ENCODE data around the gene MADCAM1. TPM values are rescaled to one million over a fixed set of nuclear protein-coding genes. Genes with fewer than 3 reads are reported as not detected.
"Not testable (repeated sequence)": the region's sequence is repeated elsewhere in the genome, so short reads cannot be mapped to it uniquely, and the experiment has no call there.

MADCAM1 gene
- 0.70 TPM in 1 of 2 replicates, not detected in the other for total RNA-seq (2014; rRNA removed; shearing (Covaris generic))

DNA sequence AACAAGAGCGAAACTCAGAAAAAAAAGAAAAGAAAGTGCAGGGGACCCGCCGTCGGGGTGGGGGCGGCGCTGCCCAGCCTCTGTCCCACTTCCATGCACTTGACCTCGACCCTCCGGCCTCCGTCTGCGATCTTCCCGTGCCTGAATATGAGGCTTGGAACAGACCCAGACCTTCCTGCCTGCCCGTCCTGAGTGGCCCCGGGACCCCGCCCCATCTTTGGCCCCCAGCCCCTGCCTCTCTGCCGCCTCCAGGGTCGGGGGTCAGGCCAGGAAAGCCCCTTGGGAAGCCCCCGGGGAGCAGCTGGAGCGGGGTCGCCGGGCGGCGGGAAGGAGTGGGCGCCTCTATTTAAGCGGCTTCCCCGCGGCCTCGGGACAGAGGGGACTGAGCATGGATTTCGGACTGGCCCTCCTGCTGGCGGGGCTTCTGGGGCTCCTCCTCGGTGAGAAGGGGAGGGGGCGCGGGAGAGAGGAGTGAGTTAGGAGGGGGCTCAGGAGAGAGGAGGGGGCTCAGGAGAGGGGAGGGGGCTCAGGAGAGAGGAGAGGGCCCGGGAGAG, at the start of gene MADCAM1:
TSS of gene MADCAM1 (plus strand) at position 375 of the 554 bp plus-strand sequence. CDS start at position 389, 14 bp downstream.
- H3K27me3 ChIP-seq (ENCODE audit: control insufficient read depth, insufficient read depth, low read length): peaks cover 32% of the 10 kb centered on the region
- no peaks in the 10 kb centered on the region for H3K36me3 ChIP-seq (replicated peaks; ENCODE audit: control insufficient read depth, insufficient read depth, low read length)
- peak within 1 kb of the TSS; percentile 53 for H3K4me3 ChIP-seq (ENCODE audit: insufficient read depth, low read depth, low read length)
- peak; percentile 84 for DNase-seq

DNA sequence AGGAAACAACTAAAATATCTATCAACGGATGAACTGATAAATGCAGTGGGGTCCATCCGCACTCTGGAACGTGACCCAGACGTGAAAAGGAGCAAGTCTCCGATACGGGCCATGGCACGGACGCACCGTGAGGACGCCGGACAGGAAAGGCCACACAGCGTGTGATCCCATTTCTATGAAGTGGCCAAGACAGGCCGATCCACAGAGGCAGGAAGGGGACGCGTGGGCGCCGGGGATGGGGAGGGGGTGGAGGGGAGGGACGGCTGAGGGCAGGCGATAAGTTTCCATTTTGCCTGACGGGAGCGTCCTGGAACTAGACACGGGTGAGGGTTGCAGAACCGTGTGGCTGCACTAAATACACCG, 49.2 kb upstream of the MADCAM1 start:
- no peaks in the 10 kb centered on the region for H3K27me3 ChIP-seq (ENCODE audit: control insufficient read depth, insufficient read depth, low read length)
- DNase-seq: peak; percentile 55

DNA sequence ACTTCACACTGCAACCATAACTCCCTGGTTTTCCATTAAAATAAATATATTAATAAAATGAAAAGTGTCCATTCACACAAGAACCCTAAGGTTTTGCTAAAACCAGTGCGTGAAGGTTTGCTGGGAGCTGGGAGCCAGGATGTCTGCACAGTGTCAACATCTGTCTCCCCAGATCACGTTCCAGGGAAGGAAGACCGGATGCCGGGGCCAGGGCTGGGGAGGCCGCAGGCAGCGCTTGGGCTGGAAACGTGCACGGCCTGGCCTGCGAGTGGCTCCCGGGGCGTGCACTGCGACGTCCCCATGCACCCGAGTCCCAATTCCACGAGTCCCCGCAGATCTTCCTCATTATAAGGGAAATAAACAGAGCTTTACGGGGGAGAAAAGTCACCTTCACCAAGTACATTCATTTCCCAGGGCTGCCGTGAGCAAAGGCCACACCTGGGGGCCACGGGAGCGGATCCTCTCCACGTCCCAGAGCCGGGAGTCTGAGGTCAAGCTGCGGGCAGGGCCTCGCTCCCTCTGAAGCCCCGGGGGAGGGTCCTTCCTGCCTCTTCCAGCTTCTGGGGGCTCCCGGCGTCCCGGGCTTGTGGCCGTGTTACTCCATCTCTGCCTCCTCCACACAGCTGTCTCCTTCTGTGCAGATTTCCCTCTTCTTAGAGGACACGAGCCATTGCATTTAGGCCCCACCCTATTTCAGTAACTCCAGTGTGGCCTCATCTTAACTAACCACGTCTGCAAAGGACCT, 48.3 kb upstream of the MADCAM1 start:
- Histone ChIP-seq H3K27me3 (ENCODE audit: control insufficient read depth, insufficient read depth, low read length) (no peaks in the 10 kb centered on the region), H3K4me3 (ENCODE audit: insufficient read depth, low read depth, low read length) (no peak overlapping the region), H3K36me3 (replicated peaks; ENCODE audit: control insufficient read depth, insufficient read depth, low read length) (no peaks in the 10 kb centered on the region)
- peak; percentile 60 for DNase-seq

More for the DNA sequence above, 49.2 kb upstream of the MADCAM1 start:
- no peaks in the 10 kb centered on the region for H3K36me3 ChIP-seq (replicated peaks; ENCODE audit: control insufficient read depth, insufficient read depth, low read length)
- H3K4me3 ChIP-seq (ENCODE audit: insufficient read depth, low read depth, low read length): no peak overlapping the region

DNA sequence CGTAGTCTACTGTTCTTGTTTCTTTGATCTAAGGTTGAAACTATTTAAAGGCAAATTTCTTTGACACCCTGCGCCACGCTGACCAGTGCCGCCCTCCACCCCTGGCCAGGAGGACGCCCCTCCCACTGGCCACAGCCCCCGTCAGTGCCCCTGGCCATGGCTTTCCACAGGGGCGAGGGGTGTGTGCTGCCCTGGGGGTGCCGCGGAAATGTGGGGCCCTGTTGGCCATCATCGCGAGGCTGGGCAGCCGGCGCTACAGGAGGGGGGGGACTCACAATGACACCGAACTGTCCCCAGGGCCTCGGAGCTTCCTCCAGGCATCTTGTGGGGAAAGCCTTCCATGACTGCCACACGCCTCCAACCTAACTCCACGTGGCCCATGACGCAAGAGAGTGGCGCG, 46.4 kb upstream of the MADCAM1 start:
- DNase-seq: peak; percentile 48
- Histone ChIP-seq H3K4me3 (ENCODE audit: insufficient read depth, low read depth, low read length) (no peak overlapping the region), H3K36me3 (replicated peaks; ENCODE audit: control insufficient read depth, insufficient read depth, low read length) (no peaks in the 10 kb centered on the region), H3K27me3 (ENCODE audit: control insufficient read depth, insufficient read depth, low read length) (no peaks in the 10 kb centered on the region)

DNA sequence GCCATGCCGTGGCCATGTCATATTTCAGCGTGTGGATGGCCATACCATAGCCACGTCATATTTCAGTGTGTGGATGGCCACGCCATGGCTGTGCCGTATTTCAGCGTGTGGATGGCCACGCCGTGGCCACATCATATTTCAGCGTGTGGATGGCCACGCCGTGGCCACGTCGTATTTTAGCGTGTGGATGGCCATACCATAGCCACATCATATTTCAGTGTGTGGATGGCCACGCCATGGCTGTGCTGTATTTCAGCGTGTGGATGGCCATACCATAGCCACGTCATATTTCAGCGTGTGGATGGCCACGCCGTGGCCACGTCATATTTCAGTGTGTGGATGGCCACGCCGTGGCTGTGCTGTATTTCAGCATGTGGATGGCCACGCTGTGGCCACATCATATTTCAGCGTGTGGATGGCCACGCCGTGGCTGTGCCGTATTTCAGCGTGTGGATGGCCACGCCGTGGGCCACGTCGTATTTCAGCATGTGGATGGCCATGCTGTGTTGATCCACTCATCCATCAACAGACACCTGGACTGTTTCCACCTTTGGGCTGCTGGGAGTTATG, 45.3 kb upstream of the MADCAM1 start:
- not testable (repeated sequence) for H3K27me3 ChIP-seq (ENCODE audit: control insufficient read depth, insufficient read depth, low read length); H3K4me3 ChIP-seq (ENCODE audit: insufficient read depth, low read depth, low read length); H3K36me3 ChIP-seq (replicated peaks; ENCODE audit: control insufficient read depth, insufficient read depth, low read length)

DNA sequence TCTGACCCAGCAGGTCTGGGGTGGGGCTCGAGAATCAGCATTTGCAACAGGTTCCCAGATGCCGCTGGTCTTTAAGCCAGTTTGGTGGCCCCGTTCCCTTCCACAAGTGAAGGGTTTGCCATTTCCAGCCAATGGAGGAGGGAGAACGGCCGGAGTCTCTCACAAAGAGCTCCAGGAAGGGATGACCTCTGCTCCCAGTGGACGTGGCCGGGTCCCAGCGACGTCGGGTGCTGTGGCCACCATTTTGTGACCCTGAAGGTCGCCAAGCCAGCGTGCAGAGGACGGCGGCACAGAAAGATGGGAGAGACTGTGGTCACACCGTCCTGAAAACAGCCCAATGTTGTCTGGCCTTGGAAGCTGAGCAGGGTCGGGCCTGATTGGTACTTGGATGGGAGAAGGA, 43.5 kb upstream of the MADCAM1 start:
- no peaks in the 10 kb centered on the region for H3K36me3 ChIP-seq (replicated peaks; ENCODE audit: control insufficient read depth, insufficient read depth, low read length)
- H3K27me3 ChIP-seq (ENCODE audit: control insufficient read depth, insufficient read depth, low read length): no peaks in the 10 kb centered on the region
- peak; percentile 37 for DNase-seq
- H3K4me3 ChIP-seq (ENCODE audit: insufficient read depth, low read depth, low read length): no peak overlapping the region

More for the DNA sequence above, 45.3 kb upstream of the MADCAM1 start:
- DNase-seq: not testable (repeated sequence)

DNA sequence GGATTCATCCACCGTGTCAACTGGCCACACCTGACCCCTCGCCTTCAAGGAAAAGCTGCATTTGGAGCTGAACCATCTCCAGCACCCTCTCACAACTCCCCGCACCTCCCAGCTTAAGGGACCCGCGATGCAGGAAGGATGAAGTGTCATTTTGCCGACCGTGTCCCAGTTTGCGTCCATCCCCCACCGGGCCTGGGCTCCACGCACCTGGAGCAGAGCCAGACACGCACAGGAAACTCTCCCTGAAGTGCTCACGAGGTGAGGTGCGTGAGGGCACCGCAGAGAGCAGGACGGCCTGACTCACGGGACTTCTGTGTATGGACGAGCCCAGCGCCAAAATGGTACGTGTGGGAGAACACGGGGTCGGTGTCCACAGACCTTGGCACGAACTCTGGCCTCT, 42.7 kb upstream of the MADCAM1 start:
- no peaks in the 10 kb centered on the region for H3K27me3 ChIP-seq (ENCODE audit: control insufficient read depth, insufficient read depth, low read length)
- DNase-seq: peak; percentile 53
- H3K36me3 ChIP-seq (replicated peaks; ENCODE audit: control insufficient read depth, insufficient read depth, low read length): no peaks in the 10 kb centered on the region
- no peak overlapping the region for H3K4me3 ChIP-seq (ENCODE audit: insufficient read depth, low read depth, low read length)

DNA sequence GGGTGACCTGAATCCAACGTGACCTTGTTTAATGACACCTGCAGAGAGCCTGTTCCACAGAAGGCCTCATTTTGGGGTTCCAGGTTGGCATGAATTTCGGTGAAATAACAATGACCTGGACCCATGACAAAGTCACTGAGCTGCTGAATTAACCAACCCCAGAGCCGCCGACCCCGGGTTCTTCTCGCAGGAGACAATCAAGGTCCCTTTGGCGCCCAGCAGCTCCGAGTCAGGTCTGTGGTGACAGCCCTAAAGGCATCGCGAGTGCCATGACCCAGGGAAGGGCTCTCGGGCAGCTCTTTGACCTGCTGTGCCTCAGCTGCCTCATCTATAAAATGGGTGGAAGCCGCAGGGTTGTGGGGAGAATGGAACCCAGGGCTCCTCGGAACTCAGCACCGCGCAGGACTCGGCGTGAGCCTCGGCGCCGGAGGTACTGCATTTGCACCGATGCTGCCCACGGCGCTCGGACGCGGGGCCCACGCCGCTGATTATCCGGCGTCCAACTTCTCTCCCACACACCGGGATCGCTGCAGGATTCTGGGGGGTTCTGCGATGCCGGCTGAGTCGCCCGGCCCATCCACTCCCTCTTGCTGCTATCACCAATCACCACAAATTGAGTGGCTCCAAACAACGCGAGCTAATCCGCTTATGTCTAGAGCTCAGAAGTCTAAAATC, 41.1 kb upstream of the MADCAM1 start:
- Histone ChIP-seq H3K36me3 (replicated peaks; ENCODE audit: control insufficient read depth, insufficient read depth, low read length) (no peaks in the 10 kb centered on the region), H3K27me3 (ENCODE audit: control insufficient read depth, insufficient read depth, low read length) (peaks cover 5% of the 10 kb centered on the region), H3K4me3 (ENCODE audit: insufficient read depth, low read depth, low read length) (no peak overlapping the region)
- peak; percentile 55 for DNase-seq

DNA sequence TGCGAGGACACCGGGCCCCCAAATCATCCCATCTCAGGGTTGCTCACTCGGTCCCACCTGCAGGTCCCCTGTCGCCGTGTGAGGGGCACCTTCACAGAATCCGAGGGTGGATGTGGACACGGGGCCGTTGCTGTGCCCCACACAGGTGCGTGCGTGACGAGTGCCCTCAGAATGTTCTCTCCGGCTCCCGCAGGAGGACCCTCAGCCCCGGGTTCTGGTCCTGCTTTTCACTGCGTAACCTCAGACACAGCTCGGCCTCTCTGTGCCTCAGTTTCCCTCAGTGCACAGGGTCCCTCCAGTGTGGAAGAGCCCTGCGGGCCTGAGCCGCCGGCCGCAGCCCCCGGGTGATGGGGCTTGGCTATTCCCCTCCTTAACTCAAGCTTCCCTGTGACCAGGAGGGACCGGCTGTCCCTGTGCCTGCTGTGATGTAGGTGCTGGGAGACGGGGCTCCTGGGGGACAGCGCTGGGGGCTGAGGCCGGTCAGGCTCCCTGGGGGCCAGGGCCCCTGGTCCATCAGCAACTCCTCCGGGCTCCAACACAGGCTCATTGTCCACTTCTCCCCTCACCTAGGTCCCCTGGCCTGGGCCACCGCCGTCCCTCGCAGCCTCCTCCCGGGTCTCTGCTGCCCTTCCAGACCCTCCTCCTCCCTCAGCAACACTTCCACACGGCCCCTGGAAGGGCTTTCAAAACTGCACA, 40.3 kb upstream of the MADCAM1 start:
- peaks cover 7% of the 10 kb centered on the region for H3K27me3 ChIP-seq (ENCODE audit: control insufficient read depth, insufficient read depth, low read length)
- peak; percentile 60 for DNase-seq

DNA sequence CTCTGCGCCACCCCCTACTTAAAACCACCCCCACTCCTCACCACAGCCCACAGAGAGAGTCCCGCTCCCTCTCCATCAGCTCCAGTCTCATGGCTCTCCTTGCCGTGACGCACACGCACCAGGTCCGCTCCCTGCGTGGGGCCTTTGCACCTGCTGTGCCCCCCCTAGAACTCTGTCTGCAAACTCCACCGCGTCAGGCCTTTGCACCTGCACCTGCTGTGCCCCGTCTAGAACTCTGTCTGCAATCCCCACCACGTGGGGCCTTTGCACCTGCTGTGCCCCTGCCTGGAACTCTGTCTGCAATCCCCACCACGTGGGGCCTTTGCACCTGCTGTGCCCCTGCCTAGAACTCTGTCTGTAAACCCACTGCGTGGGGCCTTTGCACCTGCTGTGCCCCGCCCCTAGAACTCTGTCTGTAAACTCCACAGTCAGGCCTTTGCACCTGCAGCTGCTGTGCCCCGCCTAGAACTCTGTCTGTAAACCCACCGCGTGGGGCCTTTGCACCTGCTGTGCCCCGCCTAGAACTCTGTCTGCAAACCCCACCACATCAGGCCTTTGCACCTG, 39.7 kb upstream of the MADCAM1 start:
- DNase-seq: peak; percentile 49
- Histone ChIP-seq H3K4me3 (ENCODE audit: insufficient read depth, low read depth, low read length) (no peak overlapping the region), H3K36me3 (replicated peaks; ENCODE audit: control insufficient read depth, insufficient read depth, low read length) (no peaks in the 10 kb centered on the region), H3K27me3 (ENCODE audit: control insufficient read depth, insufficient read depth, low read length) (peaks cover 12% of the 10 kb centered on the region)

More for the DNA sequence above, 40.3 kb upstream of the MADCAM1 start:
- Histone ChIP-seq H3K4me3 (ENCODE audit: insufficient read depth, low read depth, low read length) (no peak overlapping the region), H3K36me3 (replicated peaks; ENCODE audit: control insufficient read depth, insufficient read depth, low read length) (no peaks in the 10 kb centered on the region)

DNA sequence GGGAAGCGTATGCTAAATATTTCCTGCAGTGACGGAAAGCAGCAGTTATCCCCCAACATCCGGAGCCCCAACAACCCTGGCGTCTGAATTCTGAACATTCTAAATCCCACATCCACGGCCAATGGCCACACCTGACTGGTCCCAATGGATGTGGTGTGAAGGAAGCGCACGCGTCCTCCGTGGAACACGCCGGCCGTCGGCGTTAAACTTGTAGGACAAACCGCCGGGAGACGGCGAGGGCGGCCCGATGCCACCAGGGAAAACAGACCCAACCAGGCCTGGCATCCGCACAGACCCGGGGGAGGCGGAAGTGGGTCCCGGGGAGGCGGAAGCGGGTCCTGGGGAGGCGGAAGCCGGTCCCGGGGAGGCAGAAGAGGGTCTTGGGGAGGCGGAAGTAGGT, 38.6 kb upstream of the MADCAM1 start:
- Histone ChIP-seq H3K27me3 (ENCODE audit: control insufficient read depth, insufficient read depth, low read length) (peaks cover 19% of the 10 kb centered on the region), H3K36me3 (replicated peaks; ENCODE audit: control insufficient read depth, insufficient read depth, low read length) (no peaks in the 10 kb centered on the region), H3K4me3 (ENCODE audit: insufficient read depth, low read depth, low read length) (no peak overlapping the region)
- DNase-seq: peak; percentile 57

DNA sequence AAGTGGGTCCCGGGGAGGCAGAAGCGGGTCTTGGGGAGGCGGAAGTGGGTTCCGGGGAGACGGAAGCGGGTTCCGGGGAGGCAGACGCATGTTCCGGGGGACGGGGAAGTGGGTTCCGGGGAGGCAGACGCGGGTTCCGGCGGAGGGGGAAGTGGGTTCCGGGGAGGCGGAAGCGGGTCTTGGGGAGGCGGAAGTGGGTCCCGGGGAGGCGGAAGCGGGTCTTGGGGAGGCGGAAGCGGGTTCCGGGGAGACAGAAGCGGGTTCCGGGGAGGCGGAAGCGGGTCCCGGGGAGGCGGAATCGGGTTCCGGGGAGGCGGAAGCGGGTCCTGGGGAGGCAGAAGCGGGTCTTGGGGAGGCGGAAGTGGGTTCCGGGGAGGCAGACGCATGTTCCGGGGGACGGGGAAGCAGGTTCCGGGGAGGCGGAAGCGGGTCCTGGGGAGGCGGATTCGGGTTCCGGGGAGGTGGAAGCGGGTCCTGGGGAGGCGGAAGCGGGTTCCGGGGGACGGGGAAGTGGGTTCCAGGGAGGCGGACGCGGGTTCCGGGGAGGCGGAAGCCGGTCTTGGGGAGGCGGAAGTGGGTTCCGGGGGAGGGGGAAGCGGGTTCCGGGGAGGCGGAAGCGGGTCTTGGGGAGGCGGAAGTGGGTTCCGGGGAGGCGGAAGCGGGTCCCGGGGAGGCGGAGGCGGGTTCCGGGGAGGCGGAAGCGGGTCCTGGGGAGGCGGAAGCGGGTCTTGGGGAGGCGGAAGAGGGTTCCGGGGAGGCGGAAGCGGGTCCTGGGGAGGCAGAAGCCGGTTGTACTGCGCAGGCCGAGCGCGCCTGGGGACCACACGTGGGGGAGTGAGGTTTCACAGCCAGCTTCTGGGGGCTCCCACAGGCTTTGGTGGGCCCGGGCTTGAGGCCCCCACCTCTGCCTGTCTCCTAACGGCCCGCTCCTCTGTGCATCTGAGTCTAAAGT, 37.9 kb upstream of the MADCAM1 start:
- no peak for DNase-seq
- Histone ChIP-seq H3K4me3 (ENCODE audit: insufficient read depth, low read depth, low read length) (no peak overlapping the region), H3K36me3 (replicated peaks; ENCODE audit: control insufficient read depth, insufficient read depth, low read length) (no peaks in the 10 kb centered on the region), H3K27me3 (ENCODE audit: control insufficient read depth, insufficient read depth, low read length) (peaks cover 19% of the 10 kb centered on the region)

Measured in H7 (cell line).